Epithelial cell of proximal tubule (primary cell): Measurements from ENCODE around the gene NFKB2. TPM values are rescaled to one million over a fixed set of nuclear protein-coding genes. Genes with fewer than 3 reads are reported as not detected.

Experiments
- DNase-seq: peaks from one replicate; pipeline ENCODE4 v3.0.0-alpha.2; 2011; ENCODE audit warnings: low read depth
- H3K4me3 ChIP-seq: 2 replicates; pipeline ENCODE4 v1.5.1; 2011; ENCODE audit warnings: low read depth, mild to moderate bottlenecking, low read length
- total RNA-seq: library from RNA; depleted of rRNA; stranded (reverse); fragments of >200 nt; gene quantifications from 2 replicates; pipeline ENCODE4 v1.2.3, GENCODE V29; 2015
- TF ChIP-seq, protein P1 (sequence below): conservative IDR thresholded peaks from 2 replicates; pipeline ENCODE4 v1.5.1; 2012; ENCODE audit warnings: low read depth, mild to moderate bottlenecking, low read length

The NFKB2 gene
- total RNA-seq, 1 donor from 2014 or later = 84.9 TPM

- TF ChIP-seq, protein P1, sequence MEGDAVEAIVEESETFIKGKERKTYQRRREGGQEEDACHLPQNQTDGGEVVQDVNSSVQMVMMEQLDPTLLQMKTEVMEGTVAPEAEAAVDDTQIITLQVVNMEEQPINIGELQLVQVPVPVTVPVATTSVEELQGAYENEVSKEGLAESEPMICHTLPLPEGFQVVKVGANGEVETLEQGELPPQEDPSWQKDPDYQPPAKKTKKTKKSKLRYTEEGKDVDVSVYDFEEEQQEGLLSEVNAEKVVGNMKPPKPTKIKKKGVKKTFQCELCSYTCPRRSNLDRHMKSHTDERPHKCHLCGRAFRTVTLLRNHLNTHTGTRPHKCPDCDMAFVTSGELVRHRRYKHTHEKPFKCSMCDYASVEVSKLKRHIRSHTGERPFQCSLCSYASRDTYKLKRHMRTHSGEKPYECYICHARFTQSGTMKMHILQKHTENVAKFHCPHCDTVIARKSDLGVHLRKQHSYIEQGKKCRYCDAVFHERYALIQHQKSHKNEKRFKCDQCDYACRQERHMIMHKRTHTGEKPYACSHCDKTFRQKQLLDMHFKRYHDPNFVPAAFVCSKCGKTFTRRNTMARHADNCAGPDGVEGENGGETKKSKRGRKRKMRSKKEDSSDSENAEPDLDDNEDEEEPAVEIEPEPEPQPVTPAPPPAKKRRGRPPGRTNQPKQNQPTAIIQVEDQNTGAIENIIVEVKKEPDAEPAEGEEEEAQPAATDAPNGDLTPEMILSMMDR = peak; percentile 81
- peak overlapping the region; percentile 55 for H3K4me3 ChIP-seq
- DNase-seq = no peak
These were observed 3.9 kb downstream of the NFKB2 start for GRCh38 chr10:102399217-102400021.

GRCh38 chr10:102400076-102400475 lies 4.6 kb downstream of the NFKB2 start:
- H3K4me3 ChIP-seq = no peak overlapping the region
- TF ChIP-seq, protein P1 = no peak
- DNase-seq = no peak

- no peak for DNase-seq
- TF ChIP-seq, protein P1 = no peak
These were observed 5.3 kb downstream of the NFKB2 start for GRCh38 chr10:102400598-102401341.

DNA sequence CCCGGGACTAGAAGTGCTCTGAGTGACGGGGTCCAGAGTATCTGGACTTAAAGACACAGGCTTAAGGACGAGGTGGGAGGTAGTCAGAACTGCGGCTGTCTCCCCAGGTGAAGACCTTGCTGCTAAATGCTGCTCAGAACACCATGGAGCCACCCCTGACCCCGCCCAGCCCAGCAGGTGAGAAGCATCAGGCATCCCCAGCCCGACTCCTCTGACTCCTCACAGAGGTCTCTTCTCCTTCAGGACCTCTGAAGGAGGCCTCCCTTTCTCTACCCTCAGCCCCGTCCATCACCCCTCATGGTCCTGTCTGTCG lies 5.8 kb downstream of the NFKB2 start:
- TF ChIP-seq, protein P1 = no peak
- no peak for DNase-seq
- no peak overlapping the region for H3K4me3 ChIP-seq

More at GRCh38 chr10:102400598-102401341, 5.3 kb downstream of the NFKB2 start:
- H3K4me3 ChIP-seq = no peak overlapping the region

- no peak overlapping the region for H3K4me3 ChIP-seq
- no peak for DNase-seq
- TF ChIP-seq, protein P1 = no peak
These were observed 6.4 kb downstream of the NFKB2 start for GRCh38 chr10:102401735-102402511.

- H3K4me3 ChIP-seq = no peak overlapping the region
- no peak for DNase-seq
- TF ChIP-seq, protein P1 = no peak
These were observed 7.0 kb downstream of the NFKB2 start for GRCh38 chr10:102402512-102402896.
